ENCODE measurements around the gene PLD1.

DNA sequence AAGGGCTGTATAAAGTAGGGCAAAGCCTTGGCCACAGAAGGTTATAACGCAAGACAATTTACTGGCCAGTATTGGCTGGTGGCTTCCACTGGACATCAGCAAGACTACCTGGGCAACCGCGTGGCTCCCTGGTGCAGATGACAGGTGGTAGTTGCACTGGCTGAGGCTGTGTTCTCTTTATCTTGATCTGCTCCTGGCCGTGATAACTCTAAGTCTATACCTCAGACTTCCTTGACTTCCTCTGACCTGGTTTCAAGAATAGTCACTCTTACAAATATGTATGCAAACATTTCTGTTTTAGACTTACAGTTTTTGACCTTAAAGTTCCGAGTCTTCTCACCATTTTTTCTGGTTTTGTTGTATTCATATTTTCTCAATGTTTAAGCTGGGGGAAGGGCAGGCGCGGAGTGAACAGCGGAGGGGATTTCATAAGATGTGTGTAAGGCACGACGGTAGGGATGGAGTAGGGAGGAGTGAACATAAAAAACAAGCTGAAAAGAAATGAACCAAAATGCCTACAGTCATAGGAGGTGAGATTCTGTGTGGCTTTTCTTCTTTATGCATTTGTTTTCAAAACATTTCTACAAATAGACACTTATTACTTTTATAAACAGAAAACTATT is 17.7 kb upstream of the PLD1 start:
- TF ChIP-seq REST (IDR thresholded peaks at IDR 0.05; ENCODE audit: insufficient read depth in 1 of 2, low read depth in 2 of 2, low read length in 2 of 2) (no peak), SIN3A (IDR thresholded peaks at IDR 0.05; ENCODE audit: borderline replicate concordance, insufficient read depth, low read length) (no peak), FOXP2 (optimal IDR thresholded peaks at IDR 0.05; ENCODE audit: borderline replicate concordance, extremely low read depth, extremely low read length, insufficient read depth) (no peak)
